ENCODE results near the gene ARID4B. TPM values are rescaled to one million over a fixed set of nuclear protein-coding genes. Genes with fewer than 3 reads are reported as not detected.

Gene ARID4B
- total RNA-seq, 4 donors from 2014 or later: 26.7 to 49.2 (median 39.1) TPM

GRCh38 chr1:235156265-235156664 lies 171.7 kb downstream of the ARID4B start:
- no peak for ATAC-seq
- Histone ChIP-seq H3K27ac (no peak overlapping the region), H3K9me3 (no peaks in the 10 kb centered on the region), H3K36me3 (peaks cover 0 to 82% of the 10 kb centered on the region in 2 donors), H3K27me3 (no peaks in the 10 kb centered on the region), H3K4me1 (peaks cover 0 to 42% (median 3%) of the 10 kb centered on the region in 3 donors), H3K4me3 (no peak overlapping the region)
- WGBS, 2 donors (ENCODE audit: low coverage in 1 of 2): 75 to 94% methylated on average over 2 to 3 of the region's 3 CpGs
- TF ChIP-seq CTCF (IDR thresholded peaks at IDR 0.05): no peak
- no peak for TF ChIP-seq POLR2AphosphoS5 (IDR thresholded peaks at IDR 0.05)
- TF ChIP-seq POLR2A (IDR thresholded peaks at IDR 0.05): no peak
- no peak for TF ChIP-seq EP300 (IDR thresholded peaks at IDR 0.05)

GRCh38 chr1:235152235-235152634 lies 175.7 kb downstream of the ARID4B start:
- Histone ChIP-seq H3K9me3 (no peaks in the 10 kb centered on the region), H3K36me3 (peaks cover 0 to 98% of the 10 kb centered on the region in 2 donors), H3K27me3 (no peaks in the 10 kb centered on the region), H3K4me3 (no peak overlapping the region), H3K4me1 (peaks cover 0 to 9% (median 0%) of the 10 kb centered on the region in 3 donors), H3K27ac (no peak overlapping the region)
- no peak for TF ChIP-seq POLR2A (IDR thresholded peaks at IDR 0.05)
- TF ChIP-seq CTCF (IDR thresholded peaks at IDR 0.05): no peak
- no peak for TF ChIP-seq POLR2AphosphoS5 (IDR thresholded peaks at IDR 0.05)
- TF ChIP-seq EP300 (IDR thresholded peaks at IDR 0.05): no peak
- no peak for ATAC-seq

- H3K9me3 ChIP-seq: no peaks in the 10 kb centered on the region
- ATAC-seq: no peak
- 92 to 100% methylated on average over 2 of the region's 2 CpGs for WGBS, 2 donors (ENCODE audit: low coverage in 1 of 2)
- H3K27me3 ChIP-seq: no peaks in the 10 kb centered on the region
- H3K36me3 ChIP-seq: peaks cover 0 to 98% of the 10 kb centered on the region in 2 donors
- no peaks in the 10 kb centered on the region for H3K4me1 ChIP-seq
- TF ChIP-seq EP300 (IDR thresholded peaks at IDR 0.05) (no peak), POLR2A (IDR thresholded peaks at IDR 0.05) (no peak), CTCF (IDR thresholded peaks at IDR 0.05) (no peak), POLR2AphosphoS5 (IDR thresholded peaks at IDR 0.05) (no peak)
- H3K4me3 ChIP-seq: no peak overlapping the region
- no peak overlapping the region for H3K27ac ChIP-seq
Measured at GRCh38 chr1:235151033-235151432, 176.9 kb downstream of the ARID4B start.

GRCh38 chr1:235149824-235150223 lies 178.2 kb downstream of the ARID4B start:
- 91 to 98% methylated on average over 8 to 9 of the region's 9 CpGs for WGBS, 2 donors (ENCODE audit: low coverage in 1 of 2)

More at GRCh38 chr1:235149824-235150223, 178.2 kb downstream of the ARID4B start:
- Histone ChIP-seq H3K4me1 (no peaks in the 10 kb centered on the region), H3K4me3 (no peak overlapping the region), H3K36me3 (peaks cover 0 to 100% of the 10 kb centered on the region in 2 donors), H3K27ac (no peak overlapping the region), H3K9me3 (no peaks in the 10 kb centered on the region), H3K27me3 (no peaks in the 10 kb centered on the region)
- TF ChIP-seq CTCF (IDR thresholded peaks at IDR 0.05) (no peak), POLR2A (IDR thresholded peaks at IDR 0.05) (no peak), EP300 (IDR thresholded peaks at IDR 0.05) (no peak), POLR2AphosphoS5 (IDR thresholded peaks at IDR 0.05) (no peak)
- no peak for ATAC-seq

Data from gastroesophageal sphincter (tissue), 4 donors.